GM04503 (cell line): ENCODE measurements around the gene PAK2.
A peak's percentile ranks its signal among the peaks of the same experiment; 100 is the strongest.
"Not testable (repeated sequence)": the region's sequence is repeated elsewhere in the genome, so short reads cannot be mapped to it uniquely, and the experiment has no call there.

Experiments used
- DNase-seq: peaks from one replicate; pipeline ENCODE4 v3.0.0-alpha.2; 2012; ENCODE audit warnings: low read depth

PAK2 gene

DNA sequence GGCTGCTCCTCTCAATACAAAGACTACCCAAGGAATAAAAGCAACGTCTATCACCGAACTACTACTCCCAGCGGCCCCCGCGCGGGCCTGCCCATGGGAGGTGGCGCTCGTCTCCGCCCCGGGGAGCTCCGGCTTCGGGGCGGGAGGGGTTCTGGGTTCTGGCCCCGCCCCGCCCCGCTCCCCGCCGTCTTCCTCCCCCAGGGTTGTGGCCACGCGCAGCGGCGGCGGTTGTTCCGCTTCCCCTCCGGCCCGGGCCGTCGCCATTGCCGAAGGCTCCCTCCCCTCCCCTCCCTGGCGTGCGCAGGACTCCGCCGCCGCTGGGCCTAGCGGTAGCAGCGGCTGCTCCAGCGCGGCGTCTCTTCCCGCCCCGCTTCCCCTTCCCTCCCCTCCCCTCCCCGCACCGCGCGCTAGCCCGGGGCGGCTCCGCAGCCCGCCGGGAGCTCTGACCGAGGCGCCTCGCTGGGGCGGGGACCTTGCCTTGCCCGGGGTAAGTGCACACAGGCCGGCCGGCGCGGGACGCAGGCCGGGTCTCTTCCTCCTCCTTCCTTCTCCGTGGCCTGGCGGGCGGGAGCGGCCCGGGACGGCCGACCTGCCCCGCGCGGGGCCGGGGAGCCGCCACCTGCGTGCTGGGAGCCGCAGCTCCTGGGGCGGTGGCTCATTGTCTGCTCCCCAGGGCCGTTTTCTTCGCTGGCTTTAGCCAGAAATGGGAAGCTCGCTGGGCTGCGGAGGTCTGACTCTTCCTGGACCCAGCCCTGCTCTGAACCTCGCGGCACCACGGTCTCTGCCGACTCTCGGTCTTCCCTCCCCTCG lies at the start of gene PAK2:
Gene PAK2 (plus strand): TSS at position 187 of the 810 bp plus-strand sequence. CDS start 42,790 bp downstream, outside the sequence.
- peak; percentile 34 for DNase-seq

DNA sequence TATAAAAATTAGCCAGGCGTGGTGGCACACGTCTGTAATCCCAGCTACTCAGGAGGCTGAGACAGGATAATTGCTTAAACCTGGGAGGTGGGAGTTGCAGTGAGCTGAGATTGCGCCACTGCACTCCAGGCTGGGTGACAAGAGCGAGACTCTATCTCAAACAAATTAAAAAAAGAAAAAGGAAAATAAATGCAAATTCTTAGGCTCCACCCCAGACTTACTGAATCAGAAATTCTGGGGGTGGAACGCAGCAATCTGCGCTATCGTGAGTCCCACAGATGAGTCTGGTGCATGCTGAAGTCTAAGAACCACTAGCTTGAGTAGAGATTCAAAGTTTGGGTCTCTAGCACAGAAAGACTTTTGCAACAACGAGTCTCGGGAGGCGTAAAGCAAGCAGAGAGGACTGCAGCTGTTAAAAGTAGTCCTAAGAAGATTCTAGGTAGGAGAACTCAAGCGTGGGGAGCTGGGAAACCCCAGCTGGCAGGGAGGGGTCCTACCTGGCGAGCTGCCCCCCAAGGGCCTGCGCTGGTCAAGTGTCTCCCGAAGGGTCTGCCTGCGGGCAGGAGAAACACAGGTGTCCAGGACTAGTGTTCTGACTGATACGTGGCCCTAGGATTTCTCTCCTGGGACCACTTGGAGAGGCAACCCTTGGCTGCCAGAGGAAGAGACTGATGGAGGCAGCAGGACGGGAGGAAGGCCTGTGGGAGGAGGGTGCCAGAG lies 49.6 kb upstream of the PAK2 start:
- DNase-seq: no peak

DNA sequence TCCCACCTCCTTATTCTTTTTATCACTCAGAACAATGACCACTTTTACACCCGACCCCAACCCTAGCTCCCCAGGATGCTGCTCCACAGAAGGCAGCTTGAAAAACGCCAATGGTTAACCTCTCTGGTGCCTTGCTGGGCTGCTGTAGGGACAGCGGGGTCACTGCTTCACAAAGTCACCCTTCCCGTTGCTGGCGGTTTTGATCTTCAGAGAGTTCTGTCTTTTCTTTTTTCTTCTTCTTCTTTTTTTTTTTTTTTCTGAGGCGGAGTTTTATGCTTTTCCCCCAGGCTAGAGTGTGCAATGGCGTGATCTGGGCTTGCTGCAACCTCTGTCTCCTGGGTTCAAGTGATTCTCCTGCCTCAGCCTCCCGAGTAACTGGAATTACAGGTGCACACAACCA lies 48.3 kb upstream of the PAK2 start:
- DNase-seq: no peak

DNA sequence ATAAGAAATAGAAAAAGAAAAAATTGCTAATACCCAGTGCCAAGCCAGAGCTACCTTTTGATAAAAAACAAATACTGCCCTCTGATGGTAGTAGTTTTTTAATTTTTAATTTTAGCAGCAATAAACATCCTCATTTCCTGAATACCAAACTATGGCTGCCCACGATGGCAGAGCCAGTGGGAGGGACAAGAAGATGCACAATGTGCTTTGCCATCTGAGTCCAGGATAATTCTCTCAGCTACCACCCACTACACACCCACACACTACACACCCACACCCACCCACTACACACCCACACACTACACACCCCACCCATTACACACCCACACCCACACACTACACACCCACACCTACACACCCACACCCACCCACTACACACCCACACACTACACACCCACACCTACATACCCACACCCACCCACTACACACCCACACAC lies 45.4 kb upstream of the PAK2 start:
- DNase-seq: no peak

DNA sequence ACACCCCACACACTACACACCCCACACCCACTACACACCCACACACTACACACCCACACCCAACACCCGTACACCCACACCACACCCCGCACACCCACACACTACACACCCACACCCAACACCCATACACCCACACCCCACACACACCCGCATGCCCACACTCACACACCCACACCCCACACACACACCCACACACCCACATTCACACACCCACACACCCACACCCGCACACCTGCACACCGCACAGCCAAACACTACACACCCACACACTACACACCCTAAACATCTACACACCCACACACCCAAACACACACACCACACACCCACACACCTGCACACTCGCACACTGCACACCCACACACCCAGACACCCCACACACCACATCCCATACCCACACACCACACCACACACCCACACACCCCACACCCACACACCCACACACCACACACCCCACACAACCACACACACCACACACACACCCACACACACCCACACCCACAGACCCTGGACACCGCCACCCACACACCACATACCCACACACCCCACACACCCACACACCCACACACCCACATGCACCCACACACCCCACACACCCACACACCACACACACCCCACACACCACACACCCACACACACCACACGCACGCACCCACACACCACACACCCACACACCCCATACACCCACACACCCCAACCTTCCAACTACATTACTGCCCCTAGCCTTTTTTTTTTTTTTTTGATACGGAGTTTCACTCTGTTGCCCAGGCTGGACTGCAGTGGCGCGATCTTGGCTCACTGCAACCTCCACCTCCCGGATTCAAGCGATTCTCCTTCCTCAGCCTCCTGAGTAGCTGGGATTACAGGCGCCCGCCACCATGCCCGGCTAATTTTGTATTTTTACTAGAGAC lies 44.5 kb upstream of the PAK2 start:
- DNase-seq: no peak

DNA sequence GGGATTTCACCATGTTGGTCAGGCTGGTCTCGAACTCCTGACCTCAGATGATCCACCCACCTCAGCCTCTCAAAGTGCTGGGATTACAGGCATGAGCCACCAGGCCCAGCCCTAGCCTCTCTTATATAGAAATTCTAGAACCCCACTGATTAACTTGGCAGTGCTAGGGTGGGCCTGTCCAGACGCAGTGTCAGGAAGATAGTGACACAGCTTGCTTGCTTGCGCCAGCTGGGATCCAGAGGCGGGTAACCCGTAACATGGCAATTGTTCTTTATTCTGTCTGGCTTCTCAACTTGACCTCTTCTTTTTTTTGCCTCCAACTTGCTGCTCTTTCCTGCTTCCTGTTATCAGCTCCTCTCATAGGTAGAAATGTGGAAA lies 43.8 kb upstream of the PAK2 start:
- no peak for DNase-seq

DNA sequence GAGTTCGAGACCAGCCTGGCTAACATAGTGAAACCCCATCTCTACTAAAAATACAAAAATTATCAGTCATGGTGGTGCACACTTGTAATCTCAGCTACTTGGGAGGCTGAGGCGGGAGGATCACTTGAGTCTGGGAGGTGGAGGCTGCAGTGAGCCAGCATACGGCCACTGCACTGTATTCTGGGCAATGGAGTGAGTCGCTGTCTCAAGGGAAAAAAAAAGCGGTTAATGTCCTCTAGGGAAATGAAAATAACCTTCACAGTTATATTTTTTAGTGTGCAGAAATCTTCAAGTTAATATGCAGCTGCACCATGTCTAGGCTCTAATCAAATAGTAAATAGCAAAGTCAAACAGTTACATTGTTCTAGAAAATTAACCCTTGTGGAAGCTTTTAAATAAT lies 42.4 kb upstream of the PAK2 start:
- no peak for DNase-seq

DNA sequence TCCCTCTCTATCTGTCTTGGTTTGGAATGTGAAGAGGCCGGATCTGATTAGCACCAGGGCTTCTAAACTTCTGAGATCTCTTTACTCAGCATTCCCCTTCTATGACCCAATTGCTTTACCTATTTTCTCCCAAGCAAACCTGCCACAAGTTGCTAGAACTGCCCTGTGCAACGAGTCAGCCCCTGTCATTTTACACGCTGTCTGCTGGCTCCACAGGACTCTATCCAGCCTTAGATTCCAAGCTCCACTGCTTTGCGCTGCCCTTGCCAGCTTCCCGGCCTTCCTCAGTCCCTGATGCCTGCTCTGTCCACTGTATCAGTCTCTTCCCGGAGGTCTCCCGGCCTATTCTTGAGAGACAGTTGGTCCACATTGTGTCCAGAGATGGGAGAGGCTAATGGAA lies 39.9 kb upstream of the PAK2 start:
- DNase-seq: no peak

DNA sequence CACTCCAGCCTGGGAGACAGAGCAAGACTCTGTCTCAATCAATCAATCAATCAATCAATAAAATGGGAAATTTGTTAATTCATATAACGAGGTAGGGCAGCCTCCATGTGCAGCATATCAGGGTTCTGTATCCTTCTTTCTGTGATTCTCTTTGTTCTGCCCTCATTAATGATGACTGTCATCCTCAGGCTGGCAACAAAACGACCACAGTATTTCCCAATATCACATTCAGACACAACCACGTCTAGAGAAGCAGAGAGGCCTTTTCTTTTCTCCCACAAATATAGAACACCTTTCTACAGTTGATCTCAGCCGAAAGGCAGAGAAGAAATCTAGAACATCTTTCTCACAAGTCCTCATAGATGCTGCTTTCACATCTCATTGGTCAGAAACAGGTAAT lies 38.9 kb upstream of the PAK2 start:
- DNase-seq: no peak

DNA sequence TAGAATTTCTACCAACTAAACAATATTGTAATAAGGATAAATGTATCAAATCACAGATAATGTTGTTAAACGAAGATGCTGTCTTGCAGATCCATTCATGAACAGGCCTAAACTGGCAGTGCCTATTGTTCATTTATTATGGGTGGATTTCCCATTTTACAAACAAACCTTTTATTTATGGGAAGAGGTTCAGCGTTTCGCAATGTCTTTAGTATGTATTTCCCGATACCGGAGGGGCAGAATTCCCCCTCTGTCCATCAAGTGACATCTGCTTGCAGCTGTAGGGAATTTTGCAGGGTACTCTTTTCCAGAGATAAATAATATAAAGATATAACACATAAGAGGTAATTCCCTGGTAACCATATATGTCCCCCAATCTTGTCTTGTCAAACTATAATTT lies 33.3 kb upstream of the PAK2 start:
- DNase-seq: no peak

DNA sequence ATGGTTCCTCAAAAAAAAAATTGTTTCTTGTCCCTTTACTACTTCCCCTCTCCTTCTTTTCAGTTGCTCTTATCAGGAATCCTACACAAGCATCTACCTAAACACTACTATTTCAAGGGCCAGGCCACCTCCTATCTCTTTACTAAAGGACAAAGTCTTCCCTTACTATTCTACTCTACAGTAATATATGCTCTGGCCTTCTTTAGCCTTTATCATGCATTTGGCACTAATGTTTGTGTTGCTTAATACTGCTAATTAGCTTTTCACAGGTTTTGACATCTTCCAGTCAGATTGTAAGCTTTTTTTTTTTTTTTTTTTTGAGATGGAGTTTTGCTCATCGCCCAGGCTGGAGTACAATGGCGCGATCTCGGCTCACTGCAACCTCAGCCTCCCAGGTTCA lies 32.9 kb upstream of the PAK2 start:
- no peak for DNase-seq

DNA sequence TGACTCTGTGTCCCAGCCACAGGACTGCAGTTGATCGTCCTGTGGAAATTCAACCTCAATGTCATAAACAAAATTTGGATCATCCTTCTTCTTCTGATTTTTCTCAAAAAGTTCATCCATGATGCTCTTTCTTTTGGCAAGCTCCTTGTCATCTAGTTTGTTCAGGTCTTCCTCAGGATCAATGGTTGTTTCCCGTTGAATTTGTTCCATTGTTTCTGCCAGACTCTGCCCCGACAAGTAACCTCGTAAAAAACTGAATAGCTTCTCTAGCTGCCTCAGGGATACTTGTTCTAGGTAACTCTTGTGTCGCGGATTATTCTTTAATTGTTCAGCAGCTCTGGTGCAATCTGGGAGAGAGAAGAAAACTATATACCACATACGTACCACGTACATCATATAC lies 32.1 kb upstream of the PAK2 start:
- DNase-seq: no peak

DNA sequence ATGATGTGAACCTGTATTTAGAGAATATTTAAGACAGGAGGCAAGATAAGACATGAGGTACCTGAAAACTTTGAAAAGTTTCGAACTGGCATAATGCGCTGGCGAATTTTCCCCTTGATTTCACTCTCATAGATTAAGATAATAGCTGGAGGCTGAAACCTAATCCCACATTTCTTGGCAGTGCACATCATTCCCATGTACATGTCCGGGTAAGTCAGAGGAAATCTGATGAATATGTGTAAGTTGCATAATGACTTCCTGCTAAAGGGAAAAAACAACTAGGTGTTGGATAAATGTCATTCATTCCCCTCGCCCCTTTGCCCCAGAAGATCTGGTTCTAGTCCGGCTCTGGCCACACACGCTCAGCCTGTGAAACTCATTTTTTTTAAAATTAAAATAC lies 31.2 kb upstream of the PAK2 start:
- no peak for DNase-seq

DNA sequence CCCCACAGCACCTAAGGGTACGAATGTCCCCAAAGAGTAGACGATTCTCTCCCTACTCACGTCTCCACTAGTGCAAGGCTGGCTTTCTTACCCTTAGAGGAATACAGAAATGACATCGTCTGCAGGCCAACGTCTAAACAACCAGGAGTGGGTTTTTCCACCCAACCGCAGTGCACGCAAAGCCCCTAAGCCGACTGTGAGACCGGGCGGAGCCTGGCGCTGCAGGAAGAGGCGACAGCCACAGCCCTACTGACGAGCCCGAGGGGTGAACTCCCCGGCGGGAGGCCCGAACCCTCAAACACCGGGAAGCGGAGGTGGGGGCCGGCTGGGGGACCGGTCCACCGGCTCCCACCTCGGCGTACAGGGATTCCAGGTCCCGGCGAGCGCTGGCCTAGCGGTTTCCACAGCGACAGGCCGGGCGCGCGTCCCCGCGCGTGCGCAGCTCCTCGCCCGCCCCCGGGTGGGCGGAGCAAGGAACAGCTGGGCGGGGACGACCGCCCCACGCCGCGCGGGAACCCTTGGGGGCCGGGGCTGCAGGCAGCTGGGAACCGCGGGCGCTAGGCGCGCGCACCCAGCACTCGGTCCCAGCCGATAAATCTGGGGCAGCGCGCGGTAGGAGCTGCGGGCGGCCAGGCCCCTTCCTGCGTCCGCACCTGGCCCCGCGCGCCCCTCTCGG lies 27.7 kb upstream of the PAK2 start, which contains the start of the genes CEP19 and PIGX:
Gene CEP19 (minus strand): TSS at position 413 of the 676 bp plus-strand sequence. CDS start 3,593 bp downstream, outside the sequence.
Gene PIGX (plus strand): TSS at position 540 of the 676 bp plus-strand sequence.
- peak; percentile 45 for DNase-seq

DNA sequence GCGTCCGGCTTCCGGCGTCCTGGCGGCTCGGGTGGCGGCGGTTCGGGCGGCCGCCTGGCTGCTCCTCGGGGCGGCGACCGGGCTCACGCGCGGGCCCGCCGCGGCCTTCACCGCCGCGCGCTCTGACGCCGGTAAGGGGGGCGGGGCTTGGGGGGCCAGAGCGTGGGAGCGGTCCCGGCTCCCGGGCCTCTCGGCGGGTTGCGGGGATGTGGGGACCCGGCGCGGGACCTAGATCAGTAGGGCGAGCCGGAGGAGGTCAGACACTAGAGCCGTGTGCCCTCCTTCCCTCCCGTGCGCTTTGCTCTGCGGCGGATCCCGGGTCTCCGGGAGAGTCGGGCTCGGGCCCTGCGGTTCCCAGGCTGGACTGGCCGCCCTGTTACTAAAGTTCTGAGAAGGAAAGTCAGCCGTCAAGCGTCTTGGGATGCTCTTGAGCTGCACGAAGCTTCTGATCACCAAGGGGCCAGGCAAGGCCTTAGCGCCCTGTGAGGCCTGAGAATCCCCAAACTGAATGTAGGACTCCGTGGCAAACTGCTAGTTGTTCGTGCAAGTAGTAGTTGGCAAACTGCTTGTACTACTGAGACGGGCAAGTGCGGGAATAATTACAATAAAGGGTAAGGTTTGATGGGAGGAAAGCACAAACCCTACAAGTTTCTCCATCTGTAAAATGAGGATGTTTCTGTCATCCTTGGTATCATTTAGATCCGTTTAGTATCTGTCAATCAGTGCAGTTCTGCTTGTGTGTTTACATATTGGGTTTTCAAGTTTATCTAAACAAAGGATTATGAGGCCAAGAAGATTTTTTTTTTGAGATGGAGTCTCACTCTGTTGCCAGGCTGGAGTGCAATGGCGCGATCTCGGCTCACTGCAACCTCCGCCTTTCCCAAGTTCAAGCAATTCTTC lies 26.9 kb upstream of the PAK2 start:
- peak; percentile 36 for DNase-seq

DNA sequence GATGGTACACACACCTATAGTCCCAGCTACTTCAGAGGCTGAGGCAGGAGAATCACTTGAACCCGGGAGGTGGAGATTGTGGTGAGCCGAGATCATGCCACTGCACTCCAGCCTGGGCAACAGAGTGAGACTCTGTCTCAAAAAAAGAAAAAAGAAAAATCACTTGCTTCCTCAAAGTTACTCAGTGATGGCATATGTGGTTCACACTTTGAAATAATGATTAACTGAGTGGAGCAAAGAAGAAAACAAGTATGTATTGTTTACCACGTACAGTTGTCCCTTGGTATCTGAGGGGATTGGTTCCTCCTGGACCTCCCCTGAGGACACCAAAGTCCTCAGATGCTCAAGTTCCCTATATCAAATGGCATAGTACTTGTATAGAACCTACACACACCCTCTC lies 22.5 kb upstream of the PAK2 start:
- DNase-seq: not testable (repeated sequence)

DNA sequence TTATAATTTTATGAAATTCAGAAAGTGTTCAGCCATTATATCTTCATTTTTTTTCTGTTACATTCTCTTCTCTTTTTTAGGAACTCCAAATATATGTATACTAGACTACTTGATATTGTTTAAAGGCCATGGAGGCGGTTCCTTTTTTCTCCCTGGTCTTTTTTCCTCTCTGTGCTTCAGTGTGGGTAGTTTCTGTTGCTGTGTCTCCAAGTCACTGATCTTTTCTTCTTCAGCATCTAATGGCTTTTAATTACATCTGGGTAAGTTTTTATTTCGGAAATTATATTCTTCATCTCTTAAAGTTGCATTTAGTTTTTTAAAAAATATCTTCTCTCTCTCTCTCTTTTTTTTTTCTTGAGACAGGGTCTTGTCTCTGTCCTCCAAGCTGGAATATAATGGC lies 18.6 kb upstream of the PAK2 start:
- no peak for DNase-seq

DNA sequence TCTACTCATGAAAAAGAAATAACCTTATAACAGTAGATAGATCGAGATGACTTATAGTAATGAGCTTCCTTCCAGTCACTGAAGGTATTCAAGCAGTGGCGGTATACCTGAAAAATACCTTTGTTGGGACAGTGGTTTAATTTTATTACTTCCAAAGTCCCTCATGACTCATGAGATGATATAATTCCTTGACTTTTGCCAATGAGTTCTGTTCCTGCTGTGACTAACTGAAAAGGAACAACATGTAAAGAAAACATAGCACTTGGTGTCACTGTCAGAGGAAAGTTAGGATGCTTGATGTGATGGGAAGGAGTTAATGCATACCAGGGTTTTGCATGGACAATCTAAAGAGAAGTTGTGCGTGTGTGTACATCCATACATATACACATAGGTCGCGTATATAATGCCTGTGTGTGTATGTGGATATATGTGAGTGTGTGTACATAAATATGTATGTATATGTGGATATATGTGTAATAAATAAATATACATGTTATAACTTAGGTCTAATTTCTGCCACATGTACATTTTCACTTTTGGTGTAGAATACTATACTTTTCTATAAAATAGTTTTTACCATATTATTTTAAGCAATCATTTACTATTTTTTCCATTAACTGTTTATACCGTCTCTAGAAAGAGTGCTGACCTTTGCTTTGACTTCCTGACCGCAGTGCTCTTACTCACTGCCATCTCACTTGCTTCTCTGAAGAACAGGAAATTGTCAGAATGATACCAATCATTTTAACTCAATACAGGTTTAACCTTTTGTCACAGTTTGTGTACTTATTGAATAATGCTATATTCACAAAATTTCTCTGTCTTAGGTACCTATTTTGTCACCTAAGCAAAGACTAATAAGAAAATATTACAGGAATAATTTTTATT lies 12.6 kb upstream of the PAK2 start:
- no peak for DNase-seq

DNA sequence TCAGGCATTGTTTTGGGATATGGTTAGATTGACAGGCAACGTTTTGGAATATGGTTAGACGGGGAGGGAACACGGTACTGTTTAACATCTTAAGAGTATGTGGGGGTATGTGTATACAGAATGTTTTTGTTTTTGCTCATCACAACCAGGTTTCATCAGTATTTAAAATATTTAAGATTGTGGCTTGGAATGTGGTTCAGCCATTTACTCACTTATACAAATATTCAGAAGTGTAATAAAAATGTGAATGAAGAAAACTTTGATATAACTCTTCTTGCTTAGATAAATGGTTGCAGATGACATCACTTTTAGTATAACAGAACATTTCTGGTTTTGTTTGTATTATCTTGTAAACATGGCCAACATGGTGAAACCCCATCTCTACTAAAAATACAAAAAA lies 3.9 kb upstream of the PAK2 start:
- DNase-seq: peak; percentile 23
